GM19438 (cell line): ENCODE data around the gene MRPL42.
A peak's percentile ranks its signal among the peaks of the same experiment; 100 is the strongest.
"Not testable (repeated sequence)": the region's sequence is repeated elsewhere in the genome, so short reads cannot be mapped to it uniquely, and the experiment has no call there.

Source experiments
- ATAC-seq: cut with Tn5 transposase; IDR thresholded peaks from one replicate; pipeline ENCODE4 v1.9.1; 2021; ENCODE audit warnings: low read depth; ENCODE audit not compliant: unreplicated experiment

The MRPL42 gene

DNA sequence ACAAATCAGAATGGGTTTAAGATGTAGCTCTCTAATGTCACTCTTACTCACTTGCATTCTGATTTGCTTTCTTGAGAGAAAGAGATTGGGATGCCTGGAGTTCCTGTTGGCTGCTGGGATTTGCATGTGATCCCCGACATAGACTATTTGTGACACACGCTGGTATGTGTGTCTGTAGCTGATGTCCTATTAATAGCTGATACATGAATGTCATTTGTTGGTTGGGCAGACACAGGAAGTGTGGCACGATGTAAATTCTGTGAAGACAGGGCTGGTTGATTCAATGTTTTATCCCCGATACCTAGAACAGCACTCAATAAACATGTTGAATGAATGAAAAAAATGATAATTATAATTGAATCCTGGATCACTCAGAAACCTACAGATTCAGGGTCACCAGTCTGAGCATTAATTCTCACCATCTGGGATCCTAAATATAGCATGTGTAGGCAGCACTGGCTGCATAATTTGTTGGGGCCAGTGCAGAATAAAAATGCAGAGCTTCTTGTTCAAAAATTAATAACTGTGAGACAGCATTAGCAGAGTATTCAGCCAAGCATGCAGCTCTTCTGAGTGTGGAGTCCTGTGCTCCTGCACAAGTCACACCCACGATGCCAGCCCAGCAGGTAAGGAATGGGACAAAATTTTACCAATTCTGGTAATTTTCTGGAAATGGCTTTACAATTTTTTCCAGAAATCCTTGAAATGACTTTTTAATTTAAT, 69.6 kb downstream of the MRPL42 start:
- peak; percentile 71 for ATAC-seq

DNA sequence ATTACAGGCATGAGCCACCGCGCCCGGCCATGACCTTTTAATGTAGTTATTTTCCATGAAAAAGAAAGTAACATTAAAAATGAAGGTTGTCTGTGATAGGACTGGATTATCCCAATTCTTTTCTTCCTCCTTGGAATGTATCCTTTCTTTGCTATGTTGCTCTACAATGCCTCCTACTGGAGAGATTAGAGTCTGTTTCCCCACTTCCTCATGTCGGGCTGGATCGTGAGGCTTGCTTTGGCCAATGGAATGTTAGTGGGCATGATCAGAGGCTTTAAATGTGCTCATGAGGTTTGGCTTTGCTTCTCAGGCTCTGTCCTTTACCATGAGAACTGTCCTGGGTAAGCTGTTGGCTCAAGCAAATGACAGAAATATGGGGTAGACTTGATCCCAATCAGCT, 70.5 kb downstream of the MRPL42 start:
- ATAC-seq, result no peak

- no peak for ATAC-seq
Measured at GRCh38 chr12:93539821-93540220, 72.5 kb downstream of the MRPL42 start.

- ATAC-seq, result no peak
Measured at GRCh38 chr12:93540466-93540865, 73.2 kb downstream of the MRPL42 start.

GRCh38 chr12:93541578-93542225, 74.4 kb downstream of the MRPL42 start:
- no peak for ATAC-seq

GRCh38 chr12:93547778-93548177, 80.5 kb downstream of the MRPL42 start:
- ATAC-seq, result no peak

DNA sequence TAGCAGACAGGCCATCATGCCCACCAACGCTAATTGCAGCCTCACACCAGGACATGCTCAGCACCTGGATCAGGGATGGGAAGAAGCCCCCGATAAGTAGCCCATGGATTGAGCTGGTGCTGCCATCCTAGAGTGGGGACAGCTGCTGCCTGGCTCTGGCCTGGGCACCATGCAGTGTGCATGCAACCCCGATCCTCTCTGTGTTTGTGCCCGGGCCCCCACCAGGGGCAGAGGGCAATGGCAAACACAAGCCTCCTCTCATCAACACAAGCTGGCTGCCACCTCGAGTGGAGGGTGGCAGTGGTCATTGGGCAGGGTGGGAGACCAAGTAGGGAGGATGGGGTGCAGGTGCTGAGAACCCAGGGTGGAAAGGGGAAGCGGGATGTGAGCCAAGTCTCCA, 81.9 kb downstream of the MRPL42 start:
- no peak for ATAC-seq

DNA sequence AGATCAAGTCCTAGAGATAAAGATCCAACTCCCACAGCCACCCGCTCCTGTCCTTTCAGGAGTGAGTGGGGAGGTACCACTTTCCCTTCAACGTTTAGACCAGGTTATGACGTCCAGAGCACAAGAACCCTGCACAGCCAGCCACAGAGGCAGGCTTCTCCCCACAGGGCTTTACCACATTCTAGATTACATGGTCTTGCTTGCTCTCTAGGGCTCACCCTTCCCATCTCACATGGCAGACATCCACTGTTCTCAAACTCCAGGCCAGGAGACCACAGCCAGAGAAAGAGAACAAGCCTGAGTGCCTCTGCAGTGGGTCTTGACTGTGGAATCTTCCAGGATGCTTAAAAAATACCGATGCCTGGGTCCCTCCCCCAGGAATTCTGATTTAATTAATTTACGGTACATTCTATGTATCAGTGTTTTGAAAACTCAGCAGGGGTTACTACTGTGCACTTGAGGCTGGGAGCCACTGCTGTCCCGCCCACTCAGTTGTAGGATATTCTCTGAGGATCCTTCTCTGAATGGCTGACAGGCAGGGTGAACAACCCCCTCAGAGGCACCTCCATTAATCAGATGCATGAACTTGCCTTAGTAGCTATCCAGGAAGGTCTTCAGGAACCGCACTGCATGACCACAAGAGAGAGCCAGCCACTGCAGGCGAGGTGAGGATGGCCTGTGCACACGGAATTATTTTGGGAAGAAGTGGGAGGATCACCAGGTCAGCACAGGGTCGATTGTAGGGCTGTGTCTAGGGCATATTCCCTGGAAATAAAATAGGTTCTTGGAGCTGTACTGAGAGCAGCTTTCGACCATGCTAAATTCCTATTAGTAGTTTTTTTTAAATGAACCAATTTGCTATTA, 83.7 kb downstream of the MRPL42 start:
- ATAC-seq, result no peak

- ATAC-seq, result no peak
Measured at GRCh38 chr12:93552427-93552826, 85.1 kb downstream of the MRPL42 start.

- ATAC-seq, result not testable (repeated sequence)
Measured at GRCh38 chr12:93557879-93558278, 90.6 kb downstream of the MRPL42 start.

DNA sequence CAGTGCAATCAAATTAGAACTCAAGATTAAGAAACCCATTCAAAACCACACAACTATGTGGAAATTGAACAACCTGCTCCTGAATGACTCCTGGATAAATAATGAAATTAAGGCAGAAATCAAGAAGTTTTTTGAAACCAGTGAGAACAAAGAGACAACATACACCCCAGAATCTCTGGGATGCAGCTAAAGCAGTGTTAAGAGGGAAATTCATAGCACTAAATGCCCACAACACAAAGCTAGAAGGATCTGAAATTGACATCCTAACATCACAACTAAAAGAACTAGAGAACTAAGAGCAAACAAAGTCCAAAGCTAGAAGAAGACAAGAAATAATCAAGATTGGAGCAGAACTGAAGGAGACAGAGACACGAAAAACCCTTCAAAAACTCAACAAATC, 91.4 kb downstream of the MRPL42 start:
- ATAC-seq, result not testable (repeated sequence)

DNA sequence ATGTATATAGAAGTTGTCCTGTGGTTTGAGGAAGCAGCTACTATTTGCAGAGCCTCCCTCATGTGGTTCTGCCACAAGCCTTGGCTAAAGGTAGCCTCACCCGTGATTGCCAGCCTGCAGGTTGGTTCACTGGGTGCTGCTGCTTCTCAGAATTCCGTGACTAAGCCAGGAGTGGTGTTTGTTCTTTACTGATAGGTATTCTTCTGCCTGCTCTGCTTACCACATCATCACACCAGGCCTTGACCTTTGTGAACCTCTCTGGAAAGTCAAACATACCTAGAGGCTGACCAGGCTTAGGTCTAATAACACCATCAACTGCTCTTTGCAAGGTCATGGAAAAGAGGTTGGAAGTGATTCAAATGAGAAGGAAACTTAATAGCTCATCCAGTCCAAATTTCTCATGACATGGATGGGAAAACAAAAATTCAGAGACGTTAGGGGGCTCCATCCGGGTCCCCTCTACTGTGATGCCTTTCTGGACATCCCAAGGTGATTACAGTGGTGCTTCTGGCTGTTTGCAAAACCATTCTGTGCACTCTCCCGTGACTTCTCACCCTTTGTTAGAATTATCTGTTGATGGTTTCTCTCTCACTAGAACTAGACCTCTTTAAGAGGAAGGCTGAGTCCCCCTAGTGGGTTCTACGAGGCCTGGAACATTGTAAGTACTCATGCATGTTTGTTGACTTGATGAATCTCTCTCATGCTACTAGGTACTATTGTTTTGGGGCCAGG, 96.7 kb downstream of the MRPL42 start:
- ATAC-seq, result no peak

DNA sequence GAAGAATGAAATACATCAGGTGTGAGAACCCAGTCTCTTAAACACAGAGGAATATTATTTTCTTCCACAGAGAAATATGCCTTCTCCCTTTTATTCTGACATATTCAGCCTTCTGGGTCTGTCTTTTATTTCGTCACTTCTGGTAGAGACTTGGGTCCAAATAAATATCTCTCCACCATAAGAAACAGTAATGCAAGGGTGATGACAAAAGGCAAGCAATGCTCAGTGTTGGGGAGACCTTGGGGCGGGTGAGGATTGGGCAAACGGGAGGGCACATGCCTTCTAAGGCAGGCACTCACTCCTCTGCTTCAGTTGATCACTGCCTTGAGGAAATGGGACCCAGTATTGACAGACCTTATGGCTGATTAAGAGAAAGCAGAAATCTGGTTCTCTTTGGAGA, 98.4 kb downstream of the MRPL42 start:
- ATAC-seq, result no peak
